Activated CD8-positive, alpha-beta memory T cell treated with anti-CD3 and anti-CD28 coated beads for 36 hours (primary cell): ENCODE results near the gene SEZ6. TPM values are rescaled to one million over a fixed set of nuclear protein-coding genes. Genes with fewer than 3 reads are reported as not detected.

Experiments
- CTCF ChIA-PET: fragments of 350-600 bp; sonication (Branson Sonifier 250); formaldehyde crosslinking; loops from one replicate; lab custom pipeline; 2021; ENCODE audit warnings: antibody characterized with exemption; lab: Charles Lee
- POLR2A ChIA-PET: fragments of 350-600 bp; sonication (Branson Sonifier 250); formaldehyde crosslinking; loops from one replicate; lab custom pipeline; 2021; ENCODE audit warnings: antibody characterized with exemption; lab: Charles Lee
- total RNA-seq, 2 experiments: library from RNA; stranded (reverse); gene quantifications; one replicate each; pipeline ENCODE4 v1.2.3, GENCODE V29; 2021

The SEZ6 gene, protein sequence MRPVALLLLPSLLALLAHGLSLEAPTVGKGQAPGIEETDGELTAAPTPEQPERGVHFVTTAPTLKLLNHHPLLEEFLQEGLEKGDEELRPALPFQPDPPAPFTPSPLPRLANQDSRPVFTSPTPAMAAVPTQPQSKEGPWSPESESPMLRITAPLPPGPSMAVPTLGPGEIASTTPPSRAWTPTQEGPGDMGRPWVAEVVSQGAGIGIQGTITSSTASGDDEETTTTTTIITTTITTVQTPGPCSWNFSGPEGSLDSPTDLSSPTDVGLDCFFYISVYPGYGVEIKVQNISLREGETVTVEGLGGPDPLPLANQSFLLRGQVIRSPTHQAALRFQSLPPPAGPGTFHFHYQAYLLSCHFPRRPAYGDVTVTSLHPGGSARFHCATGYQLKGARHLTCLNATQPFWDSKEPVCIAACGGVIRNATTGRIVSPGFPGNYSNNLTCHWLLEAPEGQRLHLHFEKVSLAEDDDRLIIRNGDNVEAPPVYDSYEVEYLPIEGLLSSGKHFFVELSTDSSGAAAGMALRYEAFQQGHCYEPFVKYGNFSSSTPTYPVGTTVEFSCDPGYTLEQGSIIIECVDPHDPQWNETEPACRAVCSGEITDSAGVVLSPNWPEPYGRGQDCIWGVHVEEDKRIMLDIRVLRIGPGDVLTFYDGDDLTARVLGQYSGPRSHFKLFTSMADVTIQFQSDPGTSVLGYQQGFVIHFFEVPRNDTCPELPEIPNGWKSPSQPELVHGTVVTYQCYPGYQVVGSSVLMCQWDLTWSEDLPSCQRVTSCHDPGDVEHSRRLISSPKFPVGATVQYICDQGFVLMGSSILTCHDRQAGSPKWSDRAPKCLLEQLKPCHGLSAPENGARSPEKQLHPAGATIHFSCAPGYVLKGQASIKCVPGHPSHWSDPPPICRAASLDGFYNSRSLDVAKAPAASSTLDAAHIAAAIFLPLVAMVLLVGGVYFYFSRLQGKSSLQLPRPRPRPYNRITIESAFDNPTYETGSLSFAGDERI
- not detected for total RNA-seq

DNA sequence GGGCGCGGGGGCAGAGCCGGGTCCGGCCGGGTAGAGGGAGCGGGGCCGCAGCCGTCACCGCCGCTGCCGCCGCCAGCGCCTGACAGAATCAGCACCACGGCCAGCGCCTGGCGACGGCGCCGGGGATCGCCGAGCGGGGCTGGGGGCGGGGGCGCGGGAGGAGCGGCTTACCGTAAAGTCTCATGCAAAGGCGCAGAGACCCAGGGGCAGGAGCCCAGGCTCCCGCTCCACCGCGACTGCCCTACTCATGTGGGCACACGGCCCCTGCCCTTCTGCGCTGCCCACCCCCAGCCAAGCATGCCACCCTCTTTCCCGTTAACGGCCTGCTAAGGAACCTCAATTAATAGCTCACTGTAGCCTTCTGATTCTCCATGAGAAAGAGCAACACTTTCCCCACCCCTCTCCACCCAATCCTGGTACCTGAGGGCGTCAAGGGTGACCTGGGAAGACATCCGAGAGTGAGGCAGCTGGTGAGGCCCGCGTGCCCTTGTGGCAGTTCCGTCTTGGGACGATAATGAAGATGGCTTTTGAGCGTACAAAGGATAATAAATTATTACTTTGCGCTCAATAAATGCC lies at the start of gene SEZ6:
Gene SEZ6 (minus strand): TSS at position 98 of the 576 bp plus-strand sequence. CDS start 164 bp downstream, outside the sequence.
- POLR2A ChIA-PET, result no interaction called here
- CTCF ChIA-PET, result no interaction called here

- POLR2A ChIA-PET, result no interaction called here
- CTCF ChIA-PET, result interaction anchor here (1.4 kb wide), 1 partner anchor 57 kb away, joined by 3 read pairs; no protein-coding TSS in a partner anchor
Measured at GRCh38 chr17:29054835-29055234, 49.0 kb upstream of the SEZ6 start.

DNA sequence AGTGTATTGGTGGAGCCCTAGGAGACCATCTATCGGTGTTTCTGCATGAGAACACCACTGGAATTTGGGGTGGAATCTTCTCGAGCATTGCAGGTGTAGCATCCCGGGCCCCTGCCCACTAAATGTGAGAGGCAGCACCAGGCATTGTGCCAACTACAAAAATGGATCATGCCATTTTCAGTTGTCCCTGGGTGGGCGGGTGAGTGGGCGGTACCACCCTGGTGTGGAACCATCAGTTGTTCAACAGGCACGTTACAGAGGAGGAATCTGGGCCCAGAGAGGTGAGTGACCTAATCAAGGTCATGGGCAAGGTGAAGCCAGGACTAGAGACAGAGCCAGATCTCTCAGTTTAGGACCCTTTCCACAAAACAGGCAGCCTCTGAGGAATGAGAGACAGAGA lies 45.9 kb upstream of the SEZ6 start:
- POLR2A ChIA-PET, result no interaction called here

GRCh38 chr17:29051194-29051593 lies 45.4 kb upstream of the SEZ6 start:
- ChIA-PET CTCF (no interaction called here), POLR2A (no interaction called here)

More for the DNA sequence above, 45.9 kb upstream of the SEZ6 start:
- CTCF ChIA-PET, result no interaction called here

DNA sequence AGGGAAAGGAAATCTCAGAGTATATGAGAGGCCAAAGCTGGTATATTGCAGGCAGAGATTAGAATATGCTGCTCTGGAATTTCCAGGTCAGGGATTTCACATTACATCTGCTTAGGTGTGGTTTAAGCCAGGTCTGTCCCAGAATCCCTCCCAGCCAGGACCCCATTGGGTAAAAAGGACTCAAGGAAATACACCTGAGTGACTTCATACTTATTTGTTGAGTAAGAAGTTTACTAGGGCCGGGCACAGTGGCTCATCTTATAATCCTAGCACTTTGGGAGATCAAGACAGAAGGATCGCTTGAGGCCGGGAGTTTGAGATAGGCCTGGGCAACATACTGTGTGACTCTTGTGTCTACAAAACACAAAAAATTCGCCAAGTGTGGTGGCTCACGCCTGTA lies 44.3 kb upstream of the SEZ6 start:
- ChIA-PET CTCF (no interaction called here), POLR2A (no interaction called here)

DNA sequence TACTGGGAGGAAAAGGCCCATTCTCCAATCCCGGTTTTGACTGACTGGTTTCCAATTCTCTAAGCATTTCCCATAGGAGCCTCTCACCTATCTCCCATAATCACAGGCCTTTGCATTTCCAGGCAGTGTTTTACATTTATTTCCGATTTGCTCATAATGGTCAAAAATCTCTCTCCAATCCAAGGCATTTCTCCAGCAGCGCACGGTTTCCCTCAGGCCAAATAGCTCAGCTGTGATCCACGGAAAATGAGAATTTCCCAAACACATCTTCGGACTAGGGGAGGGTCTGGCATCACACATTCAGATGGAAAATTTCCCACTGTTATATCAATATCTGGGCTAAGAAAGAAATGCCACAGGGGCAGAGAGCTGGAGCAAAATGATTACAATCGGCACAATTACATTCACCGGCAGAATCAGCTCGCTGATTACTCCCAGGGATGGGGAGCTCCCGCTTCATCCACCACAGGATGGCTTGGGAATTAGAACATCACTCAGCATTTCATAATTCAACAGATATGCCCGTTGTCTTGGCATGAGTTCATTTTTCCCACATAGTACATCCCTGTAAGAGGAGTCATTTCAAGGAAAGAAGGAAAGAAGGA lies 43.8 kb upstream of the SEZ6 start:
- POLR2A ChIA-PET, result no interaction called here

DNA sequence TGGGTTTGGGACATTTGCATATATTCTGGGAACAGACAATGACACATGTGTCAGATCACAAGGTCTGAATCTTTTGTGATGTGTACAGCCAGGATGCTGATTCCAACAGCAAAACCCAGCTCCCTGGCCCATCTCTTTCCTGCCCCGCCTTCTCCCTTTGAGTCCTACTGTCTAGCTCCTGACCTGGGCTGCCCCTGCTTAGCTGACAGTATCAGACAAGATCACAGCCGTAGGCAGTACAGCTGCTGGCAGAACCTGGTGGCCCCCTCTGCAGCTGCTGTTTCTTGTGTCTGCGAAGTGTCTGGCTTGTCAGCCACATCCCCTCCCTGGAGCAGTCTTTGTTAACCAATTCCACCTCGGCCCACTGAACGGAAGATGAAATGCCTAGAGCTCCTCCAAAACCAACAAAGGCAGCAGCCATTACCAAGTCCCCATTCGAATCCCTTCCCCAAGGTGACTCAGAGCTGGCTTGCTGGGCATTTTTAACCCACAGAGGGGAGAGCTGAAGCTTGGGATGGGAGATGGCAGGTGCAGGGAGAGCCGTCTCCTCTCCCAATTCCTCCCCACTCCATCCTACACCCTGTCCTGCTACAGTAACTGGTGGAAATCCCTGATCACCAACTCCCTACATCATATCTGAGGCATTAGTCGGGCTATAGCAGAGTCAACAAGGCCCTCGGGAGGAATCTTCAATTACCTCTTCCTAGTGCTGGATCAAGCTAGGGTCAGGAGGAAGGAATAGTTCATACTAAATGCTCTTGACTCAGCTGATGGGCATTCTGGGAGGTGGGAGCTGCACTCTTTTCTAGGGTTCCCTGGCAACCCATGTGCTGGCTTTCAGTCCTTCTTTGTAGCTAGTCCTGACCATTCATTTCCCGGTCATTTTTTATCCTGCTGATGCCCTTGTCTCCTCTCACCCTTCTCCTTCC lies 42.9 kb upstream of the SEZ6 start:
- ChIA-PET CTCF (interaction anchor here (1.6 kb wide), 1 partner anchor 75 kb away, joined by 3 read pairs; no protein-coding TSS in a partner anchor), POLR2A (no interaction called here)

More for the DNA sequence above, 43.8 kb upstream of the SEZ6 start:
- CTCF ChIA-PET, result interaction anchor here (1.6 kb wide), 1 partner anchor 74 kb away, joined by 3 read pairs; no protein-coding TSS in a partner anchor

GRCh38 chr17:29046473-29046839 lies 40.6 kb upstream of the SEZ6 start:
- ChIA-PET POLR2A (no interaction called here), CTCF (interaction anchor here (1.4 kb wide), 1 partner anchor 81 kb away, joined by 3 read pairs; no protein-coding TSS in a partner anchor)

DNA sequence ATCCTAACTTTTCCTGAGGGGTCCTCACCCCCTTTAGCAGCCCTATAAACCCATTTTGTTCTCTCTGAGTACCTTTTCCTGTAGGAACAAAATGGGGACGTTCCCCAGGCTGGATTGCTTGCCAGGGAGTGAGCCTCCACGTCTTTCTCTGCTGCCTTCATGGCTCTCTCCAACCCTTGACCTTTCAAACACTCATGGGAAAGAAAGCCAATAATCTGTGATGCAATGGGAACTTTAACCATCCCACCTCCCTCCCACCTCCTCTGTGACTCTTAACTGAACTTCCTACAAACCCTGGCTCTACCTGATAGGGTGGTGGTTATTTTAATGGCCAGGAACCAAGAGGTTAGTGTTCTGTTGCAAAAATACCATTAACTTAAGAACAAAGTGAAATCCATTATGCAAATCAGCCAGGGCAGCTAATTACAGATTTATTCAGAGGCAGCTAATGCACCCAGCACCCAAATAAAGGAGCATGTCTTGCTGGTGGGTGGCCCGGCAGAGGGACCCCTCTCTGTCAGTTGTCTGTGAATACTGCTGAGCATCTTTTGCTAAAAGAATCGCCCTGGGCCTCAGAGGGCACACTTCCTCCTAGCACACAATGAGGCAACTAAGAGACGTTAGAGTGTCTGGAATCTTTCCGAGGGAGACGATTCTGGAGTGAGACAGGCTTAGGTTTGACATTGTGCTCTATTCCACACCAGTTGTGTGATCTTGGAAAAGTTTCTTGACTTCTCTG lies 40.1 kb upstream of the SEZ6 start:
- POLR2A ChIA-PET, result no interaction called here
- CTCF ChIA-PET, result interaction anchor here (0.7 to 1.4 kb wide), 2 partner anchors 80 to 145 kb away, joined by 3 to 6 read pairs; no protein-coding TSS in a partner anchor

GRCh38 chr17:29045026-29045425 lies 39.2 kb upstream of the SEZ6 start:
- POLR2A ChIA-PET, result no interaction called here
- CTCF ChIA-PET, result interaction anchor here (0.7 kb wide), 1 partner anchor 146 kb away, joined by 6 read pairs; no protein-coding TSS in a partner anchor

DNA sequence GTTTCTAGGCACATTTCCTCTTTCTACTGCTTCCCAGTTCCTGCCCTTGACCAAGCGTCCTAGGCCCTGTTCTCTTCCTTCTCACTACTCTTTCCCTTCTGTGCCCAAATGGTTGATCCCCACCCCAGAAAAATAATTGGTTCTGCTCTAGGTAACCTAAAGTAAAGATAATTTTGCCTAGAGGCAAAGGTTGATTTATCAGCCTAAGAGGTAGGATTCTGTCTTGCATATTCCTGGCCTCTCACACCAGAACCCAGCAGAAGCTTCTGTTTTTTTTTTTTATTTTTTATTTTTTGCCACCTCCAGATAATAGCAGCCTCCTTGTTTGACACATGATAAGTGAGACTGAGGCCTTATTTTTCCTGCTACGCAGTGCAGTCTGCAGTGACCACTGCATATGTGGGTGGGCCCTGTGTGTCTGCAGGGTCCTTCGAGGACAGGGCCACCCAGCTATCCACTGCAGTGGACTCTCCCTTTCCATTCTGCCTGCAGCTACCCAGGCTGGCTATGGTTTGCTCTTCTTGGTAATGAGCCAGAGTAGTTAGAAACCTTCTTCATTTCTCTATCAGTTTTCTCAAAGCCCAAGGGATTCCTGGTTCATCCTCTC lies 37.8 kb upstream of the SEZ6 start:
- ChIA-PET CTCF (interaction anchor here (1.1 kb wide), 1 partner anchor 280 kb away, joined by 3 read pairs; no protein-coding TSS in a partner anchor), POLR2A (no interaction called here)

- ChIA-PET CTCF (interaction anchor here (1.1 kb wide), 1 partner anchor 279 kb away, joined by 3 read pairs; no protein-coding TSS in a partner anchor), POLR2A (no interaction called here)
Measured at GRCh38 chr17:29042679-29043538, 37.1 kb upstream of the SEZ6 start, which contains the start of gene PIPOX. TSS of gene PIPOX (plus strand) at chr17:29043141. CDS start at chr17:29043226, 85 bp downstream.

DNA sequence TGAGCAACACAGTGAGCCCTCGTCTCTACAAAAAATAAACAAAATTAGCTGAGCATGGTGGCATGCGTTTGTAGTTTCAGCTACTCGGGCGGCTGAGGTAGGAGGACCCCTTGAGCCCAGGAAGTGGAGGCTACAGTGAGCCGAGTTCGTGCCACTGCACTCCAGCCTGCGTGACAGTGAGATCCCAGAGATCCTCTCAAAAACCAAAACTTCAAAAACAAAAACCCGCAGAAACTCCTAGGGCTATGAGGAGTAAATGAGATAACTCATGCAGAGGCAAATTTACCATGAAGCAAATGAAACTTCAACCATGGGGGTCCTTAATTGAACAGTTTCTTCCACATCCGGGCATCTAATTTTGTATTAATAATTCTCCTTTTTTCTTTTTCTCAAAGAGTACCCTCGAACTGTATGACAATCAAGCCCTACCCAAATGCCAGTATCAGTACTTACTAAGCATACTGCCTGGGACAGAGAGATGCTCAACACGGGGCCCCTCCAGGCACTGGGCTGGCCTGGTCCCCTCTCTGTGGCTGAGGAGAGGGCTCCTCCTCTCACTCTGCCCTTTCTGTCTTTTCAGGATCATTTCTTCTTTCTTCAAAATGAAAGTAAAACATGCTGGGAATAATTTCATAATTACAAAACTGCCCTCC lies 36.3 kb upstream of the SEZ6 start:
- ChIA-PET POLR2A (no interaction called here), CTCF (no interaction called here)

GRCh38 chr17:29041571-29041970 lies 35.7 kb upstream of the SEZ6 start:
- CTCF ChIA-PET, result no interaction called here
- POLR2A ChIA-PET, result no interaction called here

DNA sequence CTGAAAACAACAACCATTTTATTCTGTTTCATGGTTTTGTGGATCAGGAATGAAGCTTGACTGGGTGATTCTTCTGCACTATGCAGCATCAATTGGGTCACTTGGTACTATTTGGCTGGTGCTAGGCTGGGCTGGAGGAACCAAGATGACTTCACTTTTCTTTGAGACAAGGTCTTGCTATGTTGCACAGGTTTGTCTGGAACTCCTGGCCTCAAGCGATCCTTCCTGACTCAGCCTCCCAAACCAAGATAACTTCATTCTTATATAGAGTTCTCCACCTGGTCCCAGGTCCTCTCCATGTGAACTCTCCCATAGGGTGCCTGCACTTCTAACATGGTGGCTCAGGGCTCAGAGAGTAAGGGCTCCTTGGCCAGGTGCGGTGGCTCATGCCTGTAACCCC lies 35.3 kb upstream of the SEZ6 start:
- ChIA-PET CTCF (no interaction called here), POLR2A (no interaction called here)
